ENCODE results near the gene DHX29. TPM values are rescaled to one million over a fixed set of nuclear protein-coding genes. Genes with fewer than 3 reads are reported as not detected.

DHX29 gene
- total RNA-seq, 1 donor from 2014 or later: 25.1 TPM

DNA sequence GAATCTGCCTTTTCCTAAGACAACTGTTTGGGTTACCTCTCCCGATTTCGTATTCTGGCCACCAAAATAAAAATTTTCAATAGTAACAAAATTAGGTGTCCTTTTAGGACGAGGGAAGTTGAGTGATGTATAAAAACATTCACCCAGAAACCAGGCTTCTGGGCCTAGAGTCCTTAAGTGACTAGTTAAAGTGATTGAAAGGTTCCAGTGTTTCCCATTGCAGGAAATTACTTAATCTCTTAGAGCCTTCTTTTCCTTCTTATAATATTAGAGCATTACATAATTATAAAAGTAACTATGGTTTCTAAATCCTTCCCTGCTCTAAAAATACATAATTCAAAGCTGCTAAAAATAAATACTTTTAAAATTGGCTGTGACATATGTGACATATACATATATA lies 87.7 kb downstream of the DHX29 start:
- DNase-seq (ENCODE audit: low spot score, unreplicated experiment): no peak
- Mint-ChIP-seq H3K4me1 (ENCODE audit: low read depth) (peaks cover 10% of the 10 kb centered on the region), H3K27ac (no peak overlapping the region), H3K27me3 (peaks cover 51% of the 10 kb centered on the region), H3K4me3 (ENCODE audit: low read depth) (peak overlapping the region; percentile 71), H3K9me3 (ENCODE audit: low read depth) (no peaks in the 10 kb centered on the region), H3K36me3 (ENCODE audit: insufficient read depth) (no peaks in the 10 kb centered on the region)
- no peak for TF ChIP-seq CTCF (IDR thresholded peaks at IDR 0.05; ENCODE audit: unreplicated experiment)

DNA sequence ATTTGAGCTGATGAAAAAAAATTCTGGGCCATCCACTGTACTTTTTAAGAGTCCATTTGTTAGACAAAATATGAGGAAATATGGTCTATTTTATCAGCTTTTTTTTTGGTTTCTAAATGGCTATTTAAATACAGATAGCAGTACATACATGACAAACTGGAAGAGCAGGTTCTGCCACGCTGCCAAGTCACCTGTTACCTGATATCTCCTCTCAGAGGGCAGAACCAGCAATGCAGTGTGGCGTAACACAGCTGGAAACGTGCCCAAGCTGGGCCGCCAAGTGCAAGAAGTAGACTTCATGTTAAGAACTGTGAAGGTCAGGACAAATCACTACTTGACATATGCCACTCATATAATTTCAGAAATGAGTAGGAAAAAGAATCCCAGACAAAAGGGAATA lies 88.5 kb downstream of the DHX29 start:
- H3K27ac Mint-ChIP-seq: no peak overlapping the region
- no peak for DNase-seq (ENCODE audit: low spot score, unreplicated experiment)
- H3K27me3 Mint-ChIP-seq: peaks cover 43% of the 10 kb centered on the region
- no peaks in the 10 kb centered on the region for H3K9me3 Mint-ChIP-seq (ENCODE audit: low read depth)
- no peak for TF ChIP-seq CTCF (IDR thresholded peaks at IDR 0.05; ENCODE audit: unreplicated experiment)
- H3K4me1 Mint-ChIP-seq (ENCODE audit: low read depth): peaks cover 10% of the 10 kb centered on the region
- no peaks in the 10 kb centered on the region for H3K36me3 Mint-ChIP-seq (ENCODE audit: insufficient read depth)
- peak overlapping the region; percentile 30 for H3K4me3 Mint-ChIP-seq (ENCODE audit: low read depth)

DNA sequence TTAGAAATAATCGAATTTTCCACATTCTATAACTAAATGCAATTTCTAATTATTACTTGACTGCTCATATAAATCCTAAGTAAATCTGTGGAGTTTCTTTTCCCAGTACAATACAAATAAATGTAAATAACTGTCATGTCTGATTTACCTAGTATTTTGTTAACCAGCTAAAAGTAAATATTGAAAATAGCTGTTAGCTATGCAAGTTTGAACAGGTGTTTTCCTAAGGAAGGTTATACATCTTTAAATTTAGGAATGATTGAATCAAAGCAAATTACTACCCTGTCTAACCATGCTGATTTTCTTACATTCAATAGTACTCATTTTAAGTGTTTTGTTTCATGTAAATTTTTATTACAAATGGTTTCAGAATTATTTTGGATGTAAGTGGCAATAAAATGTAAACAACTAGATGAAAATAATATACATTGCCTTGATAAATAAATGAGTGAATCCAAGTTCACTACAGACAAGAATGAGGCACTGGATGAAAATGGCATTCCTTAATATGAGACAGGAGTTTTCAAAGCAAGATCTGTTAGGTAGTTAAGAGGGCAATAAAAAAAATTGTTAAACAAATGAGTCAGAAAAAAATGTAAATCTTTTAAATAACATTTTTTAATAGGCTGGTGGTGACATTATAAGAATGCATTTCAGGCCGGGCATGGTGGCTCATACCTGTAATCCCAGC lies 96.2 kb downstream of the DHX29 start:
- Mint-ChIP-seq H3K36me3 (ENCODE audit: insufficient read depth) (no peaks in the 10 kb centered on the region), H3K4me1 (ENCODE audit: low read depth) (peaks cover 2% of the 10 kb centered on the region), H3K4me3 (ENCODE audit: low read depth) (no peak overlapping the region), H3K27me3 (peaks cover 15% of the 10 kb centered on the region), H3K27ac (no peak overlapping the region), H3K9me3 (ENCODE audit: low read depth) (no peaks in the 10 kb centered on the region)
- no peak for TF ChIP-seq CTCF (IDR thresholded peaks at IDR 0.05; ENCODE audit: unreplicated experiment)
- DNase-seq (ENCODE audit: low spot score, unreplicated experiment): no peak

Other genes starting within 250 kb of the DHX29 start
- gene GZMA, start 205.0 kb downstream of the DHX29 start, total RNA-seq: not detected in 2 replicates
- 38.8 and 40.0 TPM in 2 replicates for gene GPX8, start 147.5 kb downstream of the DHX29 start, total RNA-seq
- gene CDC20B, start 134.5 kb downstream of the DHX29 start, total RNA-seq: not detected in 2 replicates
- gene MCIDAS, start 80.4 kb downstream of the DHX29 start, total RNA-seq: not detected in 2 replicates
- 0.19 TPM in 1 of 2 replicates, not detected in the other for gene CCNO, start 74.1 kb downstream of the DHX29 start, total RNA-seq
- 75.5 and 79.5 TPM in 2 replicates for gene MTREX, start 295 bp upstream of the DHX29 start, total RNA-seq
- gene PLPP1, start 227.3 kb upstream of the DHX29 start, total RNA-seq: 7.9 and 10.6 TPM in 2 replicates